Measurements from ENCODE around the gene PPP2R5D.

GRCh38 chr6:43029120-43029519 is 44.8 kb downstream of the PPP2R5D start:
- TF ChIP-seq NRF1 (IDR thresholded peaks at IDR 0.05; ENCODE audit: low read depth, low read length) (no peak), CTCF (IDR thresholded peaks at IDR 0.05; ENCODE audit: control extremely low read depth in 1 of 3, insufficient read depth in 1 of 3, low read depth in 1 of 3, low read length in 3 of 3) (no peak), TEAD4 (IDR thresholded peaks at IDR 0.05; ENCODE audit: low read depth, low read length) (no peak), CHD1 (IDR thresholded peaks at IDR 0.05; ENCODE audit: low read depth, low read length) (no peak), BACH1 (IDR thresholded peaks at IDR 0.05; ENCODE audit: low read length) (no peak), CEBPB (IDR thresholded peaks at IDR 0.05; ENCODE audit: low read depth, low read length) (no peak), POLR2AphosphoS5 (IDR thresholded peaks at IDR 0.05; ENCODE audit: low read depth, low read length) (no peak), RAD21 (IDR thresholded peaks at IDR 0.05 in 1 of 2, conservative IDR thresholded peaks at IDR 0.05 in 1 of 2; ENCODE audit: low read depth in 2 of 2, low read length in 2 of 2) (no peak)

Data from H1 (cell line).